Gastrocnemius medialis (tissue), 4 donors: ENCODE results near the gene WDR5.

Experiments
- POLR2A ChIP-seq, 2 donors: fragments of 450-650 bp; IDR thresholded peaks; one replicate each; pipeline ENCODE4 v1.6.1; 2017; ENCODE audit warnings: antibody characterized with exemption in 2 of 2, mild to moderate bottlenecking in 2 of 2, moderate library complexity in 2 of 2
- TF ChIP-seq, protein P1 (sequence below), 5 experiments: fragments of 450-650 bp in 3 of 5; fragments of 200-600 bp in 2 of 5; sonication (generic) in 2 of 5; IDR thresholded peaks in 4 of 5; conservative IDR thresholded peaks in 1 of 5; 1 replicate in 4 of 5; 2 replicates in 1 of 5; pipeline ENCODE4 v1.5.1; 2016 to 2019; ENCODE audit warnings: antibody characterized with exemption in 5 of 5, mild to moderate bottlenecking in 3 of 5, moderate library complexity in 3 of 5

DNA sequence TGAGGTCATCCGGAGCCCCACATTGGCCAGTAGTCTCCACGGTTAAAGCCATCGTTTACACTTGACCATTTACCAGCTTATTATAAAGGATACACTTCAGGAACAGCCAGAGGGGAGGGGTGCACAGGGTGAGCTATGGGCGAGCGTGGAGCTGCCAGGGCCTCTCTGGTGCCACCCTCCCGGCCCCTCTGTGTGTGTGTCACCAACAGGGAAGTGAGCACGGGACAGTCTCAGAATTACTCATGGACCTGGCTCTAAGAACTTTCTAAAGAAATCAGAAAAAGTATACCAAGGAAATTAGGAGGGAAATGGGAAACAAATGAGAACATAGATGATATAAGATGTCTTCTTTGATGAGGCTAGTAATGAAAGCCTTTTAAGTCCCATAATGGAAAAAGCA lies 13.5 kb downstream of the WDR5 start:
- no peak for TF ChIP-seq POLR2A (IDR thresholded peaks at IDR 0.05)
- TF ChIP-seq, protein P1, sequence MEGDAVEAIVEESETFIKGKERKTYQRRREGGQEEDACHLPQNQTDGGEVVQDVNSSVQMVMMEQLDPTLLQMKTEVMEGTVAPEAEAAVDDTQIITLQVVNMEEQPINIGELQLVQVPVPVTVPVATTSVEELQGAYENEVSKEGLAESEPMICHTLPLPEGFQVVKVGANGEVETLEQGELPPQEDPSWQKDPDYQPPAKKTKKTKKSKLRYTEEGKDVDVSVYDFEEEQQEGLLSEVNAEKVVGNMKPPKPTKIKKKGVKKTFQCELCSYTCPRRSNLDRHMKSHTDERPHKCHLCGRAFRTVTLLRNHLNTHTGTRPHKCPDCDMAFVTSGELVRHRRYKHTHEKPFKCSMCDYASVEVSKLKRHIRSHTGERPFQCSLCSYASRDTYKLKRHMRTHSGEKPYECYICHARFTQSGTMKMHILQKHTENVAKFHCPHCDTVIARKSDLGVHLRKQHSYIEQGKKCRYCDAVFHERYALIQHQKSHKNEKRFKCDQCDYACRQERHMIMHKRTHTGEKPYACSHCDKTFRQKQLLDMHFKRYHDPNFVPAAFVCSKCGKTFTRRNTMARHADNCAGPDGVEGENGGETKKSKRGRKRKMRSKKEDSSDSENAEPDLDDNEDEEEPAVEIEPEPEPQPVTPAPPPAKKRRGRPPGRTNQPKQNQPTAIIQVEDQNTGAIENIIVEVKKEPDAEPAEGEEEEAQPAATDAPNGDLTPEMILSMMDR (IDR thresholded peaks at IDR 0.05 in 4 of 5, conservative IDR thresholded peaks at IDR 0.05 in 1 of 5) = no peak
